IPS DF 6.9 (cell line): ENCODE results near the gene RASGRF1.
"Not testable (repeated sequence)": the region's sequence is repeated elsewhere in the genome, so short reads cannot be mapped to it uniquely, and the experiment has no call there.

Experiments used
- DNase-seq: peaks from one replicate; pipeline ENCODE4 v3.0.0-alpha.2; 2013; ENCODE audit warnings: low read depth, low spot score
- H3K27ac ChIP-seq: one replicate; pipeline ENCODE4 v1.5.1; 2013; ENCODE audit warnings: low read length, control low read depth
- H3K27me3 ChIP-seq: 2 replicates; pipeline ENCODE4 v1.6.1; 2013; ENCODE audit warnings: mild to moderate bottlenecking, low read length; ENCODE audit not compliant: control insufficient read depth, insufficient read depth
- H3K36me3 ChIP-seq: 2 replicates; pipeline ENCODE4 v1.6.1; 2013; ENCODE audit warnings: low read length; ENCODE audit not compliant: control insufficient read depth, insufficient read depth
- H3K4me1 ChIP-seq: 2 replicates; pipeline ENCODE4 v1.6.1; 2013; ENCODE audit warnings: low read length; ENCODE audit not compliant: control insufficient read depth, insufficient read depth
- H3K4me3 ChIP-seq: 2 replicates; pipeline ENCODE4 v1.5.1; 2013; ENCODE audit warnings: mild to moderate bottlenecking, low read length
- H3K9me3 ChIP-seq: 2 replicates; pipeline ENCODE4 v1.6.1; 2013; ENCODE audit warnings: low read length, inconsistent platforms; ENCODE audit not compliant: control insufficient read depth, insufficient read depth
- WGBS: extraction: QIAGEN DNeasy Blood & Tissue Kit; methylation state at CpG from one replicate; pipeline ENCODE4 v1.1.7; 2013; ENCODE audit warnings: mixed read lengths, missing lambda C conversion rate; ENCODE audit not compliant: insufficient read length, insufficient coverage; 5-methylcytosine and 5-hydroxymethylcytosine counted together

RASGRF1 gene

DNA sequence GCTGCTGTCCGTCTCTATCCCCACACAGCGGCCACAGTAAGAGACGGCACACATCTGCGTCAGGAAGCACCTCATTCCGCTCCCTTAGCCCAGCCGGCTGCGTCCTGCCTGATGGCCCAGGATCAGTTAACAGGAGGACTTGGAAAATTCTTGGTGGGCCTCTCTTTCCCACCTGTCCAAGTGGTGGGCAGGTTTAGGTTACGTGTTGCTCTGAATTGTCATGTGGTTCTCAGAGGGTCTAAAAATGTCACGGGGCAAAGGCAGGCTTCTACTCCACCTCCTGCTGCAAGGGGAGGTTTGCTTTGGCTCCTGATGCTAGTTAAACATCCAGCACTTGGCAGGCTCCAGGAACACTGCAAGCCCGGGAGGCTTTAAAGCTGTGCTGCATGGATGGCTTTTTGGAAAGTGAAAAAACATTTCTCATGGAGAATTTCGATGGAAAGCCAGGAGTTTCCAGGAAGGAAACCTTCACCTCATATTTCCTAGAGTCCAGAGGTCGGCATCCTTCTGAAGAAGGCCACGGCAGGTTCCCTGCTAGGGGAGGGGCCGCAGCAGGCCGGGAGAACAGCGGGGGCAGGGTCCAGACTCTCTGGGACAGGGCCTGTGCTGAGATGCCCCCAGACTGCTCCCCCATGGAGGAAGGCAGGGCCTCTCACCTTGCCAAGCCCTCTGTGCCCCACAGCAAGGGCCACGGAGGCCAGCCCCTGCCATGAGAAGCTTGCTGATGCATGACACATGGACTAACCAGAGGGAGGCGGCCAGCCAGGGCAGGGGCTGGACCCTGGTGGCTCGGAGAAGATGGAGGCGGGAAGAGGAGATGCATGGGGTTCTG is 156.5 kb downstream of the RASGRF1 start:
- Histone ChIP-seq H3K27me3 (no peaks in the 10 kb centered on the region), H3K27ac (no peak overlapping the region), H3K4me1 (no peaks in the 10 kb centered on the region), H3K9me3 (no peaks in the 10 kb centered on the region), H3K4me3 (no peak overlapping the region), H3K36me3 (no peaks in the 10 kb centered on the region; the same call in 1 of the 2 replicates)
- WGBS: no CpG with 5 or more reads among the region's 20 CpGs
- no peak for DNase-seq

DNA sequence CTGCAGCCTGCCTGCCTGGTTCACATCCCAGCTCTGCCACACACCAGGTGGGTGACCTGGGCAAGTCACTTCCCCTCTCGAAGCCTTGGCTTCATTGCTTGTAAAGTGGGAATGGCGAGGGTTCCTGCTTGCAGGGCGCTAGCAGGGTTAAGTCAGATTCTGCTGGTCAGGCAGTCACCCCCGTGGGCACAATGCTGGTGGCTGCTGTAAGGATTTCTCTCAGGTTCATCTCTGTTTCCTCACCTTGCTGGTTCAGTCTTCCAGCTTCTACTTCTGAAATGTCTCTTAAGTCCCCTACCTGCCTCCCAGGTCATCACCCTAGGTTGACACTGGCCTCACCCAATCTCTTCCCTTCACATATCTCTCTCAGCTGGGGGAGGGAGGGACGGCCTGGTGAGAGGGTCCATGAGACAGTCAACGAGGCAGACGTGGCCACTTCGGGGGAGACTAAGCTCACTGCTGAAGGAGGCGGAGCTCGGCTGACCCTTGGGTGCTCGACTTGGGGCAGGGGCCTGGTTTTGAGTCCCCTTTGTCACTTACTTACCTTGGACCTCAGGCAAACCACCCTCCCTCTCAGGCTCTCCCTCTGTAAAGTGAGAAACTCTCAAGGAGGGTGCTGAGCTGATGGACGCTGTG is 157.3 kb downstream of the RASGRF1 start:
- Histone ChIP-seq H3K36me3 (no peaks in the 10 kb centered on the region; the same call in 1 of the 2 replicates), H3K27me3 (no peaks in the 10 kb centered on the region), H3K27ac (no peak overlapping the region), H3K4me1 (no peaks in the 10 kb centered on the region), H3K4me3 (no peak overlapping the region), H3K9me3 (no peaks in the 10 kb centered on the region)
- no peak for DNase-seq
- no CpG with 5 or more reads among the region's 12 CpGs for WGBS

GRCh38 chr15:78932258-78932808 is 158.2 kb downstream of the RASGRF1 start:
- WGBS: no CpG with 5 or more reads among the region's 13 CpGs
- no peaks in the 10 kb centered on the region for H3K4me1 ChIP-seq

DNA sequence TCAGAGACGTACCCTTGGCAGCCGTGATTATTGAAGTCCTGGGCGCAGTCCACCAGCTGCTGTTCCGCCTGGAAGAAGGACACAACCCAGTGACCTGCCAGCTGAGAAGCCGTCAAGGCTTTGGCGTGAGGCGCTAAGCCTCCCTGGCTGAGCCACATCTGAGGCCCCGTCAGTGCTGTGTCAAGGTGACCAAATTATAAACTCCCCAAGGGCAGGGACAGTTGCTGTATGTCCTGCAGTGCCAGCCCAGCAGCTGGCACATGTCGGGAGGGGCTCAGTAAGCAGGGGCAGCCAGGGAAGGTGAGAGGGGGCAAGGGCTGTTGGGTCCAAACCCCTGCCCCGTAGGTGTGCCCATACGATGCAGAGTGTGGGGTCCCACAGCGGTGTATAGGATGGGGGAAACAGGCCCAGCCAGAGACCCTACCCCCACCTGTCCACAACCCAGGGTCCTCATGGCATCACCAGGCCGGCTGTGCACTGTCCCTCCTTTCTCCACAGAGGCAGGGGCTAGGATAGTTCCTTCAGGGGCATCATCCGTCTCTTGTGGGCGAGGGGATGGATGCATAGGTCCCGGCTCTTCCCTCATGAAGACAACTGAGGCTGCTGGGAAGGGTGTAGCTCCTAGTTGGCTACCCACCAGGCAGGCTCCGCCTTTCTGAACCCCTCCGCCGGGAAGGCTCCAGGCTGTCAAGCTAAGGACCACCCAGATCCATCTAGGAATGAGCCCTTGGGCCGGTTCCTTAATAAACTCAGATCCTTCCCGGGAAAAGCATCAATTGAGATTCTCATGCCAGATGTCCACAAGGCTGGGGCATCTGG is 158.9 kb downstream of the RASGRF1 start:
- no peaks in the 10 kb centered on the region; the same call in 1 of the 2 replicates for H3K36me3 ChIP-seq
- H3K27ac ChIP-seq: no peak overlapping the region
- no CpG with 5 or more reads among the region's 21 CpGs for WGBS

More at GRCh38 chr15:78932258-78932808, 158.2 kb downstream of the RASGRF1 start:
- Histone ChIP-seq H3K36me3 (no peaks in the 10 kb centered on the region; the same call in 1 of the 2 replicates), H3K9me3 (no peaks in the 10 kb centered on the region), H3K27me3 (no peaks in the 10 kb centered on the region), H3K4me3 (no peak overlapping the region), H3K27ac (no peak overlapping the region)
- DNase-seq: no peak

GRCh38 chr15:78930577-78931388 is 159.8 kb downstream of the RASGRF1 start:
- DNase-seq: no peak
- H3K4me1 ChIP-seq: no peaks in the 10 kb centered on the region
- H3K36me3 ChIP-seq: no peaks in the 10 kb centered on the region; the same call in 1 of the 2 replicates
- WGBS: no CpG with 5 or more reads among the region's 11 CpGs
- H3K4me3 ChIP-seq: no peak overlapping the region
- no peak overlapping the region for H3K27ac ChIP-seq
- H3K27me3 ChIP-seq: no peaks in the 10 kb centered on the region
- no peaks in the 10 kb centered on the region for H3K9me3 ChIP-seq

More for the DNA sequence above, 158.9 kb downstream of the RASGRF1 start:
- Histone ChIP-seq H3K4me1 (no peaks in the 10 kb centered on the region), H3K9me3 (no peaks in the 10 kb centered on the region), H3K27me3 (no peaks in the 10 kb centered on the region), H3K4me3 (no peak overlapping the region)
- DNase-seq: no peak

DNA sequence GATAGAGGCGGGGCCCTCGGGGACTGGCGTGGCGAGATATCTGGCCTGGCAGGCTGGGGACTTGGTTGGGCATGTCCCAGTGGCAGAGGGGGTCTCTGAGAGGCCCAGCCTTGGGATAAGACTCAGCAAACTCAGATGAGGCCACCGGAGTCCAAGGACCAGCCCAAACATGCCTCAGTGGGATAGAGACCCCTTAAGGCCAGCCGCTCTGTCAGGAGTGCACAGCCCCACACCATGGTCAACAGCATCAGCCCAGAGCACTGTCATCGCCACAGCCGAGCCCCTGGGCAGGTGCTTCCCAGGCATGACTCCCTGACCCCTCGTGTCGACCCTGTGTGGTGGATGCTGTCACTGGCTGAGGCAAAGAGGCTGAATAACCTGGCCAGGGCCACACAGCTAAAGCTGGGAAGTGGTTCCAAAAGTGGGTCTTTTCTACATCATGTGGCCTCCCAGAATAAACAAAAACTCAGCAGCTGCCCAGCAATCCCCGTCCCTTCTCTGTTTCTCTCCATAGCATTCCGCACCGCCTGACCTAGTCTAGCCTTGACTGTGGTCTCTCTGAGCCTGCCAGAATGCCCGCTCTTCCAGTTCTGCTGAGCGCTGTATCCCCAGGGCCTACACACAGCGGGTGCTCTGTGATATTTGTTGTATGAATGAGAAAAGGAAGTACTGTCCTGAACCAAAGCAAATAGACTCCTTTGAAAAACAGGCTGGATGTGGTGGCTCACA is 160.9 kb downstream of the RASGRF1 start:
- DNase-seq: no peak
- no peak overlapping the region for H3K27ac ChIP-seq
- no peaks in the 10 kb centered on the region for H3K27me3 ChIP-seq
- no peaks in the 10 kb centered on the region for H3K4me1 ChIP-seq
- H3K9me3 ChIP-seq: no peaks in the 10 kb centered on the region
- no CpG with 5 or more reads among the region's 16 CpGs for WGBS
- H3K36me3 ChIP-seq: peaks cover 5% of the 10 kb centered on the region; the same call in 1 of the 2 replicates
- H3K4me3 ChIP-seq: no peak overlapping the region

- Histone ChIP-seq H3K9me3 (no peaks in the 10 kb centered on the region), H3K4me1 (no peaks in the 10 kb centered on the region), H3K4me3 (no peak overlapping the region), H3K27me3 (no peaks in the 10 kb centered on the region), H3K27ac (no peak overlapping the region), H3K36me3 (peaks cover 5% of the 10 kb centered on the region; the same call in 1 of the 2 replicates)
- no peak for DNase-seq
- WGBS: no CpG with 5 or more reads among the region's 14 CpGs
Observed at GRCh38 chr15:78928616-78929093, 161.9 kb downstream of the RASGRF1 start.

- WGBS: no CpG with 5 or more reads among the region's 14 CpGs
Observed at GRCh38 chr15:78928176-78928575, 162.4 kb downstream of the RASGRF1 start.

More at GRCh38 chr15:78928176-78928575, 162.4 kb downstream of the RASGRF1 start:
- not testable (repeated sequence) for DNase-seq, H3K9me3 ChIP-seq, H3K4me1 ChIP-seq, H3K4me3 ChIP-seq, H3K36me3 ChIP-seq, H3K27ac ChIP-seq, H3K27me3 ChIP-seq
